SKM-1 treated with dmso at 0.1 percent for 144 hours (cell line): ENCODE data around the gene SYNE2.
"Not testable (repeated sequence)": the region's sequence is repeated elsewhere in the genome, so short reads cannot be mapped to it uniquely, and the experiment has no call there.

Experiments used
- DNase-seq: peaks from one replicate; lab custom pipeline; 2025; ENCODE audit not compliant: unreplicated experiment; lab: John Stamatoyannopoulos, UW

Gene SYNE2

DNA sequence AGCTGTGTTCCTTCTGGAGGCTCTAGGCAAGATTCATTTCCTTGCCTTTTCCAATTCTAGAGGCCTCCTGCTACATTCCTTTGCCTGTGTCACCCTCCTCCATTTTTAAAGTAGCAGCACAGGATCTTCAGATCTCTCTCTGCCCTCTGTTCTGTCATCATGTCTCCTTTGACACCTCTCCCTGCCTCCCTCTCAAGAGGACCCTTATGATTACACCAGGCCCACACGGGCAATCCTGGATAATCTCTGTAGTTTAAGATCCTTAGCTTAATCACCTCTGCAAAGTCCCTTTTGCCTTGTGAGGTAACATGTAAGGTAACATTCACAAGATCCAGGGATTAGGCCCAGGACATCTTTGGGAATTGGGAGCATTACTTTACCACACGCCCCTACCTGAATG is 155.2 kb downstream of the SYNE2 start:
- no peak for DNase-seq

DNA sequence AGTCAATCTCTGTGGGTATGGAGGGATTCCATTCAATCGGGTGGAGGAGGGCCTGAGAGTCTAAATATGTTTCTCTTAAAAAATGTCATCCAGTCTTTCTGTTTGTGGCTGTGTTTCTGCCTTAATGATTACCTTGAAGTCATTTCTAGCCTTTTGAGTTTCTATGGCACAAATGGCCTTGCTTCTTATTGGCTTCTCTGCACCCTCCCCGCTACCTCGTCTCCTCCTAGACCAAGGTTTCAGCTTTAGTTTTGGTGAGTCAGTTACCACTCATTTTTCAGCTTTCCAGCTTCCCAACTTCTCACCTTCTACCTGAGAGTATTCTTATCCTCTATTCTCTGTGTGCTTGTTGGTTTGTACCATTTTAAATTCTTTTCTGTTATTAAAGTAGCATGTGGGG is 159.2 kb downstream of the SYNE2 start:
- DNase-seq: no peak

DNA sequence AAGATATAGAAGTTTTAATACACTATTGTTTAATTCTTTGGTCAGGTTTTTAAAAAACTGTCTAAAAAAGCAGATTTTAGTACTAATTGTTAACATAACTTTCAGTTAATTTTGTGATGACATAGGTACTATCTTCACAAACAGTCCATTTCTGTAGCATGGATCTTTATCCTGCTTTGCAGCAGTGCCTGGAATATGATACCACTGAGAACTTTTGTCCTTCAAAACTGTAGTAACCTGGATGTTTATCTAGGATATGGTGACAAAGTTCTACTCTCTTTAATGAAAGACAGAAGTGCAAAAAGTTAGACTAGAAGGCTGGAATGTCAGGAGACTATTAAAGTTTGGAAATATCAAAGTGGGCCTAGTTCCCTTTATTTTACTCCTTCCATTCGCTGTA is 159.9 kb downstream of the SYNE2 start:
- DNase-seq: no peak

DNA sequence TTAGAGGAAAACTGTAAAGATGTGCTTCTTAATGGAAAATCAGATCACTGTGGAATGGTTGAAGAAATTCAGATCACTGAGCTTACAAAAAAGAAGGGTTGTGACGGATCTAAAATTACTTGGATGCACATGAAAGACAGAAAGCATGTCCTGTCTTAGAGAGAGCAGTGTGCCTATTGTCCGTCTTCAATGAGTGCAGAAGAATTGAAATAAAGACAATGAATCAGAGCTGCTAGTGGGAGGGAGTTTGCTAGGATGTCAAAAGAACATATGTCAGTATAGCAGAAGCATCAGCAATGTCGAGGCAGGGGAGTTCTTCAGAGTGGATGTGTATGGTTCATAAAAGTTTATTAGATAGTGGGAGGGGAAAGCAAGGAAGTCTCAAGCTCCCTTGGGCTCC is 172.7 kb downstream of the SYNE2 start:
- DNase-seq: no peak

DNA sequence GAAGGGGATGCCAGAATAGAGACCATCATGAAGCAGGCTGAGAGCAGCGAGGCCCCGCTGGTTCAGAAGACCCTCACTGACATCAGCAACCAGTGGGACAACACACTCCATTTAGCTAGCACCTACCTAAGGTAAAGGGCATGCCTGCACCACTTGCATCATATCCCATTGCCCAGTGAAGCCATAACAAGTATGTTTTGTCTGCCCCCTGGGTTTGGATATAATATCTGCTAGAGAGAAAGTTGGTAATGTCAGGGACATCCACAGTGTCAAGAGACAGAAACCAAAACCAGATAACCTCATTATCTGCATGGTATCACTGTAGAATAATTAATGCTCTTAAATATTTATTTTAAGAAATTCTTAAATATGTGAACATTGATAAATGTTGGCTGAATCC is 173.8 kb downstream of the SYNE2 start:
- DNase-seq: no peak

DNA sequence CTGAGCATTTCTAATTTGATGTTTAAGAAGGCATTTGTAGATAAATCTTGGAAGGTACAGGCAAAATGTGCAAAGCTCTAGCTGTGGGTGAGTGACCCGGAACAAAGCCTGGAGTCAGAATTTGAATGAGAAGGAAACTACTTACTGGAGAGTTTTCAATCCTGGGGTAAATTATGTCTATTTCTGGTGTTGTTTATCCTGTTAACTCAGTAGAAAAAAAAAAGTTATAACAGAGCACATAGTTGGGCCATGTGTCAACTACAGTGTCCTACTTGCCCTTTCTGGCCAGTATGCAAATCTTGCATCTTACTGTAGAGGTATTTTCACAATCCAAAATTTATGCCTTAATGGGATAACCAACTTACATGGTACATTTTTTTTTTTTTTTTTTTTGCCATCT is 182.3 kb downstream of the SYNE2 start:
- no peak for DNase-seq

DNA sequence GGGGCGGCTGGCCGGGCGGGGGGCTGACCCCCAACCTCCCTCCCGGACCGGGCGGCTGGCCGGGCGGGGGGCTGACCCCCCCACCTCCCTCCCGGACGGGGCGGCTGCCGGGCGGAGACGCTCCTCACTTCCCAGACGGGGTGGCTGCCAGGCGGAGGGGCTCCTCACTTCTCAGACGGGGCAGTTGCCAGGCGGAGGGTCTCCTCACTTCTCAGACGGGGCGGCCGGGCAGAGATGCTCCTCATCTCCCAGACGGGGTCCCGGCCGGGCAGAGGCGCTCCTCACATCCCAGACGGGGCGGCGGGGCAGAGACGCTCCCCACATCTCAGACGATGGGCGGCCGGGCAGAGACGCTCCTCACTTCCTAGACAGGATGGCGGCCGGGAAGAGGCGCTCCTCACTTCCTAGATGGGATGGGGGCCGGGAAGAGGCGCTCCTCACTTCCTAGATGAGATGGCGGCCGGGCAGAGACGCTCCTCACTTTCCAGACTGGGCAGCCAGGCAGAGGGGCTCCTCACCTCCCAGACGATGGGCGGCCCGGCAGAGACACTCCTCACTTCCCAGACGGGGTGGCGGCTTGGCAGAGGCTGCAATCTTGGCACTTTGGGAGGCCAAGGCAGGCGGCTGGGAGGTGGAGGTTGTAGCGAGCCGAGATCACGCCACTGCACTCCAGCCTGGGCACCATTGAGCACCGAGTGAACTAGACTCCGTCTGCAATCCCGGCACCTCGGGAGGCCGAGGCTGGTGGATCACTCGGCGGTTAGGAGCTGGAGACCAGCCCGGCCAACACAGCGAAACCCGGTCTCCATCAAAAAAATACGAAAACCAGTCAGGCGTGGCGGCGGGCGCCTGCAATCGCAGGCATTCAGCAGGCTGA is 185.3 kb downstream of the SYNE2 start:
- DNase-seq: not testable (repeated sequence)

DNA sequence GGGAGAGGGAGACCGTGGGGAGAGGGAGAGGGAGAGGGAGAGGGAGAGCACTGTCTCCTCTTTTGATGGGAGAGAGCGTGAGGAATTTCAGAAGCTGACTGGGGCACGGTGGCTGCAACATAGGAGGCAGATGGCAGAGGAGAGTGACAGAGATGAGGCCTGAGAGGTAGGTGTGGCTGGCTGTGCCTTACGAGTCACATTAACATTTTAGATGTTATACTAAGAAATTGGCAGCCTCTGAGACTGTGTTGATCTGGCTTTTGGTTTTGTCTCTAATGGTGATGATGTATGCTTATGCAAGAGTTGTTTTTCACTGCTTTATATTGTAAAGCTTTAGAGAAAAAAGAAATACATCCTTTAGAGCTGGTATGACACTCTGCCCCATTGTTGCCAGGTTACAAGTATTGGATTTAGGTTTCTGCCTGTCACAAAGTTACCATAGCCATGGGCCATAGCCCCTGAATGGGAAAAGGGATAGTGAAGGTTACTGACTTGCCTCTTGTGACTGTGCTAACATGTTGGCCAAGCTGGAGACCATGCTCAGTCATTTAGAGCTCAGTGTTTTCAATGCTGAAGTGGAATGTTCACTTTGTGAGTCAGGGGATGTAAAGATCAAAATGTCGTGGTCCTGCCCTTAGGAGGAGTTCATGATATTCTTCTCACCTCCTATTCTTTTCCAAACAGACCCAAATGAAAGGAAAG is 186.2 kb downstream of the SYNE2 start:
- no peak for DNase-seq

DNA sequence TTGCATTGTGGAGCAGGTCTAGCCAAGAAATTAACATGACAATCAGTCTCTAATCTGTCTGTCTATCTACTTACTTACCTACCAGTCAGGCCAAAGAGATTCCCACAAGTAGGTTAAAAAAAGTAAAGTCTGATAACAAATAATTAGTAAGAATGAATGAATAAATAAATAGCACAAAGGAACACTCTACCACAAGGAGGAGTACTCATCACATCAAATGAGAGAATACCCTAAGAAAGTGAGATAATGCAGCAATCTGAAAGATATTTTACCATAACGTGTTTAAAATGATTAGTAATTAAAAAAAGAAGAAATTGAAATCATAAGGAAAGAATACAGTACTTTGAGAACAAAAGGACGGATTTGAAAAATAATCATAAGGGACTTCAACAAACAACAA is 187.2 kb downstream of the SYNE2 start:
- DNase-seq: no peak

DNA sequence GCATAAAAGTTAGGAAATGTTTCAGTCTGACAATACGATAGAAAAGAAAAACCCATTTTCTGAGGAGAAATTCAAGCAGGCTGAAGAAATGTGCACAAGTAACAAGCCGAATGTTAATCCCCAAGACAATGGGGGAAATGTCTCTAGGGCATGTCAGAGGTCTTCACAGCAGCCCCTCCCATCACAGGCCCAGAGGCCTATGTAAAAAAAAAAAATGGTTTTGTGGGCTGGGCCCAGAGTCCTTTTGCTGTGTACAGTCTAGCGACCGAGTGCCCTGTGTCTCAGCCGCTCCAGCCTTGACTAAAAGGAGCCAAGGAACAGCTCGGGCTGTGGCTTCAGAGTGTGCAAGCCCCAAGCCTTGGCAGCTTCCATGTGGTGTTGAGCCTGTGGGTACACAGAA is 190.5 kb downstream of the SYNE2 start:
- DNase-seq: not testable (repeated sequence)

DNA sequence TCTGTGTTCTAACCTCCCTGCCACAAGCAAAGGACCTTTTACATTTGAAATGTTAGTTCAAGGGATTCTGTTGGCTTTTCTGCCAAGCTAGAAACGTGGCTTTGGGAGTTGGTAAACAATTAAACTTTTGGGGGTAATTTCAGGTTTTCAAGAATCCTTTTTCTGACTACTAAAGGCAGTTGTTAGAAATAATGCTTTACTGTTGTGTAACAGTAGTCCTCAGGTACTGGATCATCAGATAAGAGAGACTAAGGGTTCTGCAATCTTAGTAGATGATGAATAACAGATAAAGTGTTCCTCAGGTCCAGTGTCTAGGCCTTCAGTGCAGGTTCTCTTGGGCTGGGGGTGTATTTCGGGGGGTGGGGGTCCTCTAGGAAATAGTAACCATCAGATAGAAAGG is 192.3 kb downstream of the SYNE2 start:
- DNase-seq: no peak

DNA sequence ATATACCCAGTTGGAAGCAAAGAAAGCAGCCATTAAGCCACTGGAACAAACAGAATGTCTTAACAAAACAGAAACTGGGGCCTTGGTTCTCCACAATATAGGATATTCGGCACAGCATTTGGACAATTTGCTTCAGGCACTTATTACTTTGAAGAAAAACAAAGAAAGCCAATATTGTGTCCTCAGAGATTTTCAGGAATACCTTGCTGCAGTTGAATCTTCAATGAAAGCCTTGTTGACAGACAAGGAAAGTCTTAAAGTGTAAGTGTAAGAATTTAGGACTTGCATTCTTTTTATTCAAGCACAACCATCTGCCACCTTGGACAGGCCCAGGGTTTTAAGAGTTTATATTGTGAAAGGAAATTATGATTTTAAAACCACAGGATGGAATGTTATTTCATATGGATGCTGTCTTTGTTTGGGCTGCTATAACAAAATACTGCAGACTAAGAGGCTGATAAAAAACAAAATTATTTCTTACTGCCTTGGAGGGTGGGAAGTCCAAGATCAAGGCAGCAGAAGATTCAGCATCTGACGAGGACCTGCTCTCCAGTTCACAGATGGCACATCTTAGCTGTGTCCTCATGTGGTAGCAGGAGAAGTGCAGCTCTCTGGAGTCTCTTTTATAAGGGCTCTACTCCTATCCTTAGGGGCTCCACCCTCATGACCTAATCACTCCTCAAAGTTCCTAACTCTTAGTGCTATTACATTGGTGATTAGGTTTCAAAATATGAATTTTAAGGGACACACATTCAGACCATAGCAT is 197.0 kb downstream of the SYNE2 start:
- DNase-seq: no peak

DNA sequence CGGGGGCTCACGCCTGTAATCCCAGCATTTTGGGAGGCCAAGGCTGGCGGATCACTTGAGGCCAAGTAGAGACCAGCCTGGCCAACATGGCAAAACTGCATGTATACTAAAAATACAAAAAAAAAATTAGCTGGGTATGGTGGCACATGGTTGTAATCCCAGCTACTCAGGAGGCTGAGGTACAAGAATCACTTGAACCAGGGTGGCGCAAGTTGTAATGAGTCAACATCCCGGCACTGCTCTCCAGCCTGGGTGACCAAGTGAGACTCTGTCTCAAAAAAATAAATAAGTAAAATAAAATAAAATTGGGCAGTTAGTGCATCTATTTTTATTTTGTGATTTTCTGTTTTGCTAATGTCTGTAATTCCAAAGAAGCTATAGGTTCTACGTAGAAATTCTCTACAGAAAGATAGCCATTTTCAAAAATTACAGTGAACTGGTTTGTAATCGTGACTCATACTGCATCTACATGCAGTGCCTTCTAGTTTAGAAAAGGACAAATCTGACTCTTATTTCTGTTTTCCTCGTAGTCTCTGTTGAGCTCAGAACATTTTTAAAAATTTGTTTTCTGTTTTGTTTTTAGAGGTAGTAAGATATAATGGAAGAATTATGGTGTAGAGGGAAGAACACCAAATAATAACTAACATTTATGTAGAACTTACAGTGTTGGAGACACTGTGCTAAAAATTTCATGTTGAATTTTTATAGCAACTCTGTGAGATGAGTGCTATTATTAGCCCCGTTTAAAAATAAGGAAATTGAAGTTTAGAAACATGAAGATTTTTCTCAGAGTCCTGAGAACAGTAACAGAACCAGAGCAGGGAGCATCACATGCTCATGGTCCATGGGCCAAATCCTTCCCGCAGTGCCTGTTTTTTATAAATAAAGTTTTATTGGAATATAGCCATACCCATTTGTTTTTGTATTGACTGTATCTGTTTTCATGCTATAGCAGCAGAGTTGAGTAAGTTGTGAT is 201.2 kb downstream of the SYNE2 start:
- no peak for DNase-seq

DNA sequence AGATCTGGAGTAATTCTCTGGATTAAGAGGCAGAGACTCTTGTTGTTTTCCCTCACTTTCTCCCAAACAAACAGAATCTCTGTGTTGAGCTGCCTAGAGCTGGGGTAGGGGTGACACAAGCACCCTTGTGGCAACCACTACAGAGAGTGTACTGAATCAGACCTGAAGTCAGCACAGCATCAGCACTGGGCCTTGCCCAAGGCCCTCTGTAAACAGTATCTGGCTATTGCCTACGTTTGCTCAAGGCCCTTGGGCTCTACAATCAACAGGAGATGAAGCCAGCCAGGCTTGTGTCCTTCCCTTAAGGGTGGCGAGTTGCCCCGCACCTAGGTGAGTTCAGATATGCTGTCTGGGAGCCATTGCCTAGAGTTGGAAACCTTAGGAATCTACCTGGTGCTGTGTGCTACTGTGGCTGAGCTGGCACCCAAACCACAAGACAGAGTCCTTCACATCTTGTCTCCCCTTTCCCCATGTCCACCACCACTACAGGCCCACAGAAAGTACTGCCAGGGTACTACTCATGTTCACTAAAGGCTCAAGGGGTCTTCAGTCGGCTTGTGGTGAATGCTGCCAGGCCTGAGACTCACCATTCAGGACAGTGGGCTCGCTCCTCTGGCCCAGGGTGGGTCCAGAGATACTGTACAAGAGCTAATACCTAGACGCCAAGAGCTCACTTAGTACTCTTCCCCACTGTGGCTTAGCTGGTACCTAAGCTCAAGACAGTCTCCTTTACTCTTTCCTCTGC is 206.8 kb downstream of the SYNE2 start:
- DNase-seq: no peak

DNA sequence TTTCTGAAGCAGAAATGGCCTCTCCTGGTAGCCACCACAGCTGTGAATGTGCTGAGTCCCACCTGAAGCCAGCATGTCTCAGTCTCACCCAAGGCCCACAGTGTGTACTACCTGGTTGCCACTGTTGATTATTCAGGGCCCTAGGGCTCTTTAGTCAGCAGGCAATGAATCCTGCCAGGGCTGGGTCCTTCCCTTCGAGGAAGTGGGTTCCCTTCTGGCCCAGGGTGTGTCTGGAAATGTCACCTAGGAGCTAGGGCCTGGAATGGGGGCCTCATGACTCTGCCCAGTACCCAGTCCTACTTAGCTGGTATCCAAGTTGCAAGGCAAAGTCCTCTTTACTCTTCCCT is 207.4 kb downstream of the SYNE2 start:
- no peak for DNase-seq

DNA sequence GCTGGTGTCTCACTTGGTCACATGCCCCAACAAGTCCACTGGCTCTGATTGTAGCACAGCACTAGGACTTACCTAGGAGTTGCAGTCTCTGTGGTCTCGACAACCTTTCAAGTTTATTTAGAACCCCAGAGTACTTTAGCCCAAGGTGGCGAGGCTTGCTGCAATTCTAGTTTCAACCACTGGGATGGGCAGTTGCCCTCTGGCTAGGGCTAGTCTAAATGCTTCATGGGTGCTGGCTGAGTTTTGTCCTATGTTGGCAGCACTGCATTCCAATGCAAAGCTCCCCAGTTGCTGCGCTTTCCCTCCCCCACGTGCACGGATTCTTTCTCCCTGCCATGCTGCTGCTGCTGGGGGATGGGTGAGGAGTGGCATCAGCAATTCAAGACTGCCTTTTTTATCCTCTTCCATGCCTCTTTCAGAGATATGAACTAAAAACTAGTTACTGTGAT is 207.9 kb downstream of the SYNE2 start:
- no peak for DNase-seq

DNA sequence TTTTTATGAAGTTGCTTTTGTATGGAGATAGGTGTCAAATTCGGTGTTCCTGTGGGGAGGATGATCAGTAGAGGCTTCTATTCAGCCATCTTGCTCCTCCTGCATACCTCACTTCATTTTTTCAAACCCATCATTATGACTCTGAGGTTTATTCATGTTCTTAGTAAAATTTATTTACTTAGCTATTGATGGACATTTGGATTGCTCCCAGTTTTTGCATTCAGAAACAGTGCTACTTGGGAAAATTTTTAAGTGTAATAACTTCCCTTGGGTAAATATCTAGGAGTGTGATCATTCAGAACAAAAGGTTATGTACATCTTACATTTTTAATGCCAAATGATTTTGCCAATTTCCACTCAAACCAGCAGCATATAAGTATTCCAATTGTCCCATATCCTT is 208.3 kb downstream of the SYNE2 start:
- DNase-seq: no peak

DNA sequence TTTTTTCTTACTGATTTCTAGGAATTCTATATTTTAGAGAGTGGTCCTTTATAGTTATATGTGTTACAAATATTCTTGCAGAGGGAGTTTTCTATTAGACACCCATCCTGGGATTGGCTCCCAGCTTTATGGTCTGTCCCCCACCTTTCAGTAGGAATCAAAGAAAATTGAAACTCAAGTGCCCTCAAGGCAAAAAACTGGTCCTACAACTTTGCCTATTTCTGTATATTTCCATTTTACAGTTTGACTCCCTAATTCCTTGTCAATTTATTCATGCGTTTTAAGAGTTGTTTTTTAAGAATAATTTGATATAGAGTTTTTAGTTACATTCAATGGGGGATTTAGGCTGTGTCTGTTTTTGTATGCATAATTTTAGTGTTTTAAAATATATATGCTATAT is 208.9 kb downstream of the SYNE2 start:
- no peak for DNase-seq

DNA sequence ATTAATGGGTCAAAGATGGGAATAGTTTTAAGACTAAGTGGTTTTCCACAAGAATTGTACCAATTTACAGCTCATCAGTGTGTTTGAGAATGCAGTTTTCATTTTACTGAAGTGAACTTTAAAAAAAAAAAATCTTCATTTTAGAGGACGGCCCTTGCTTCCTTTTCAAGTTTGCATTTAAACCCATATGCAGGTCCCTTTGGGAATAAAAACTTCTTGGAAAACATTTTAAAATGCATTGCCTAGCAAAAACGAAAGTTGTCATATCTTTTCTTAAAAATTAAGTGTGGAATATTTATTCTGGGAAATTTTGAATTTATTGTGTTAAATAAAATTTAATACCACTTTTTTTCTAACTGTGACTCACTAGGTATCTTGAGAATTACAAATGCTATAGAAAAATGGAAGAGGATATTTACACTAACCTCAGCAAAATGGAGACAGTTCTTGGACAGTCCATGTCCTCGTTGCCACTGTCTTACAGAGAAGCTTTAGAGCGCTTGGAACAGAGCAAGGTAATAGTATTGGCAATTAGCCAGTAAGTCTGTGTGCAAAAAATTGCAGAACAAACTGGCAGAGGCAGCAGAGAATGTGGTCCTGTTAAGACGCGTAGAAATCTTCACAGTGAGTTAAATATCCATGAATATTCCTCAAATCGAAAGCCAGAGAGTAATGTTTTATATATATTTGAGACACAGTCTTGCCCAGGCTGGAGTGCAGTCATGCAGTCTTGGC is 209.7 kb downstream of the SYNE2 start:
- DNase-seq: no peak
